ENCODE results near the gene PCDHGA11.
A peak's percentile ranks its signal among the peaks of the same experiment; 100 is the strongest.
"Not testable (repeated sequence)": the region's sequence is repeated elsewhere in the genome, so short reads cannot be mapped to it uniquely, and the experiment has no call there.

The PCDHGA11 gene

GRCh38 chr5:141422742-141423291, 2.0 kb downstream of the PCDHGA11 start:
- no peak for DNase-seq (ENCODE audit: low read depth)

DNA sequence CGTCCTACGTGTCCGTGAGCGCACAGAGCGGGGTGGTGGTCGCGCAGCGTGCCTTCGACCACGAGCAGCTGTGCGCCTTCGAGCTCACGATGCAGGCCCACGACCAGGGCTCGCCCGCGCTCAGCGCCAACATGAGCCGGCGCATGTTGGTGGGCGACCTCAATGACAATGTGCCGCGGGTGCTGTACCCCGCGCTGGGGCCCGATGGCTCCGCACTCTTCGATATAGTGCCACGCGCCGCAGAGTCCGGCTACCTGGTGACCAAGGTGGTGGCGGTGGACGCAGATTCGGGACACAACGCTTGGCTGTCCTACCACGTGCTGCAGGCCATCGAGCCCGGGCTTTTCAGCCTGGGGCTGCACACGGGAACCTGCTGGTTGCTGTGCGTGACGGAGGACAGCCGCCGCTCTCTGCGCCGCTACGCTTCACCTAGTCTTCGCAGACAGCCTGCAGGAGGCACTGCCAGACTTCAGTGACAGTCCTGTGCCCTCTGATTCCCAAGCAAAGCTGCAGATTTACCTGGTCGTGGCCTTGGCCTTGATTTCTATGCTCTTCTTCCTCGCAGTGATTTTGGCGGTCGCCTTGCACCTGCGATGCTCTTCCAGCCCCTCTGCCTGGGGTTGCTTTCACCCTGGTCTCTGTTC, 7.1 kb downstream of the PCDHGA11 start:
- no peak for DNase-seq (ENCODE audit: low read depth)
- no peak overlapping the region for H3K4me3 ChIP-seq (ENCODE audit: low read depth, low read length)

More at GRCh38 chr5:141422742-141423291, 2.0 kb downstream of the PCDHGA11 start:
- no peak overlapping the region for H3K4me3 ChIP-seq (ENCODE audit: low read depth, low read length)

GRCh38 chr5:141430332-141431113, 9.7 kb downstream of the PCDHGA11 start, which contains the start of gene PCDHGA12:
TSS of gene PCDHGA12 (plus strand) at chr5:141430507. CDS start at chr5:141430760, 253 bp downstream.
- peak within 1 kb of the TSS; percentile 37 for H3K4me3 ChIP-seq (ENCODE audit: low read depth, low read length)
- peak; percentile 85 for DNase-seq (ENCODE audit: low read depth)

DNA sequence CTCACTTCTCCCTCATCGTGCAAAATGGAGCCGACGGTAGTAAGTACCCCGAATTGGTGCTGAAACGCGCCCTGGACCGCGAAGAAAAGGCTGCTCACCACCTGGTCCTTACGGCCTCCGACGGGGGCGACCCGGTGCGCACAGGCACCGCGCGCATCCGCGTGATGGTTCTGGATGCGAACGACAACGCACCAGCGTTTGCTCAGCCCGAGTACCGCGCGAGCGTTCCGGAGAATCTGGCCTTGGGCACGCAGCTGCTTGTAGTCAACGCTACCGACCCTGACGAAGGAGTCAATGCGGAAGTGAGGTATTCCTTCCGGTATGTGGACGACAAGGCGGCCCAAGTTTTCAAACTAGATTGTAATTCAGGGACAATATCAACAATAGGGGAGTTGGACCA, 10.4 kb downstream of the PCDHGA11 start:
- no peak for DNase-seq (ENCODE audit: low read depth)
- peak overlapping the region; percentile 37 for H3K4me3 ChIP-seq (ENCODE audit: low read depth, low read length)

- DNase-seq (ENCODE audit: low read depth); H3K4me3 ChIP-seq (ENCODE audit: low read depth, low read length): not testable (repeated sequence)
Measured at GRCh38 chr5:141432308-141432707, 11.5 kb downstream of the PCDHGA11 start.

DNA sequence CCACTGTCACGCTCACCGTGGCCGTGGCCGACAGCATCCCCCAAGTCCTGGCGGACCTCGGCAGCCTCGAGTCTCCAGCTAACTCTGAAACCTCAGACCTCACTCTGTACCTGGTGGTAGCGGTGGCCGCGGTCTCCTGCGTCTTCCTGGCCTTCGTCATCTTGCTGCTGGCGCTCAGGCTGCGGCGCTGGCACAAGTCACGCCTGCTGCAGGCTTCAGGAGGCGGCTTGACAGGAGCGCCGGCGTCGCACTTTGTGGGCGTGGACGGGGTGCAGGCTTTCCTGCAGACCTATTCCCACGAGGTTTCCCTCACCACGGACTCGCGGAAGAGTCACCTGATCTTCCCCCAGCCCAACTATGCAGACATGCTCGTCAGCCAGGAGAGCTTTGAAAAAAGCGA, 11.9 kb downstream of the PCDHGA11 start:
- not testable (repeated sequence) for H3K4me3 ChIP-seq (ENCODE audit: low read depth, low read length); DNase-seq (ENCODE audit: low read depth)

- DNase-seq (ENCODE audit: low read depth) = no peak
- no peak overlapping the region for H3K4me3 ChIP-seq (ENCODE audit: low read depth, low read length)
Measured at GRCh38 chr5:141434006-141434405, 13.2 kb downstream of the PCDHGA11 start.

DNA sequence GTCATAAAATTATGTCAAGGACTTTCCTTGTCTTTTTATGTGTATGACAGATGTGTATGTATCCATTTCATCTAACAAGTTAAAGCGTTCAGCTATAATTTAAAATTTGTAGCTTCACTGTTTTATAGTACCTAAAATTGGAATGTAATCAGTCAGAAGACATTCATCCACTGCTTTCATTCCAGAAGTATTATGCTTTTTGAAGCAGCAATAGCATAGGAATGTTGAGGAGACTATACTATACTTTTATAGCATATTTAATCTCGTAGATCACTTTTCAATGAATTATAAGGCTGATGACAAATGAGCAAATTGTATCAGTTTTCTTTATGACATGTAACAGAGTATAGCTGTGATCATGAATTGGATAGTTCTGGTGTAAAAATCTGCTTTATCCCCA, 16.4 kb downstream of the PCDHGA11 start:
- no peak overlapping the region for H3K4me3 ChIP-seq (ENCODE audit: low read depth, low read length)
- DNase-seq (ENCODE audit: low read depth) = no peak

DNA sequence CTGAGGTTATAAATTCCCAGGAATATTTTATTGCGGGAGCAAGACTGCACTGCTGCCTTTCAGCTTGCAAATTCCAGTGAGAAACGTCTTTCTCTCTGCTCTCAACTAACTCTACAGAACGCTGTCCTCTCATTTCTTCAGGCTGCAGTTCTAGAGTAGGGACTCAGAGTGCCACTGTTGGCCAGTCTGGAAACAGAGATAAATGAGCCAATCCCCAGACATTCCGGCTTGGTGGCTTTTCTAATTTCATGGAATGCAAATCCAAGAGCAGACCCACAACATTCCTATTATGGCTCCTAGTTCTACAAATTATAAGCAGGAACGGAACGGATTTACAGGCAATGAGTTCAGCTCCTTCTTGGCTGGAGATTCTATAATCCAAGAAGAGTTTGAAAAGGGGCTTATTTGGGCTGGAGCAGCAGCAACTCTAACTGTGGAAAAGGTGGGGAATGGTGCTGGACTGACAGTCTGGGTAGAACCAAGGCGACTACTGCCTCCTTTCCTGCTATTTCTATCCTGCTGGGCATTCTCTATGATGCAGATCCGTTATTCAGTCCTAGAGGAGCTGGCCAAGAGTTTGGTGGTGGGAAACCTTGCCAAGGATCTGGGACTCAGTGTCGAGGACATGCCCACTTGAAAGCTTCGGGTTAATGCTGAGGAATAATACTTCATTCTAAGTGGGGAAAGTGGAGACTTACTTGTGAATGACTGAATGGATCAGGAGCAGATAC, 18.7 kb downstream of the PCDHGA11 start:
- no peak for DNase-seq (ENCODE audit: low read depth)
- H3K4me3 ChIP-seq (ENCODE audit: low read depth, low read length) = no peak overlapping the region

- no peak overlapping the region for H3K4me3 ChIP-seq (ENCODE audit: low read depth, low read length)
- no peak for DNase-seq (ENCODE audit: low read depth)
Measured at GRCh38 chr5:141440341-141440740, 19.5 kb downstream of the PCDHGA11 start.

DNA sequence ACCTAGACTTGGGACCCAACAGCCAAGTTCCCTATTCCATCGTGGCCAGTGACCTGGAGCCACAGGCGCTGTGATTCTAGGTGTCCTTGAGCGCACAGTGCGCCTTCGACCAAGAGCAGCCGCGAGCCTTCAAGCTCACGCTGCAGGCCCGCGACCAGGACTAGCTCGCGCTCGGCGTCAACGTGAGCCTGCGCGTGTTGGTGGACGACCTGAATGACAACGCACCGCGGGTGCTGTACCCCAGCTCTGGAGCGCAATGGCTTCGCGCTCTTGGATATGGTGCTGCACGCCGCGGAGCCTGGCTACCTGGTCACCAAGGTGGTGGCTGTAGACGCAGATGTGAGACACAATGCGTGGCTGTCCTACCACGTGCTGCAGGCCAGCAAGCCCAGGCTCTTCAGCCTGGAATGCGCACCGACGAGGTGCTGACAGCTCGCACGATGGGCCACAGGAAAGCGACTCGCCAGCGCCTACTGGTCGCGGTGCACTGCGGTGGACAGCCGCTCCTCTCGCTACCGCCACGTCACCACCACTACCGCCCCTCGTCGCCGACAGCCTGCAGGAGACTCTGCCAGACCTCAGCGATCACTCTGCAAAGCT, 20.8 kb downstream of the PCDHGA11 start:
- no peak for DNase-seq (ENCODE audit: low read depth)
- H3K4me3 ChIP-seq (ENCODE audit: low read depth, low read length) = no peak overlapping the region

DNA sequence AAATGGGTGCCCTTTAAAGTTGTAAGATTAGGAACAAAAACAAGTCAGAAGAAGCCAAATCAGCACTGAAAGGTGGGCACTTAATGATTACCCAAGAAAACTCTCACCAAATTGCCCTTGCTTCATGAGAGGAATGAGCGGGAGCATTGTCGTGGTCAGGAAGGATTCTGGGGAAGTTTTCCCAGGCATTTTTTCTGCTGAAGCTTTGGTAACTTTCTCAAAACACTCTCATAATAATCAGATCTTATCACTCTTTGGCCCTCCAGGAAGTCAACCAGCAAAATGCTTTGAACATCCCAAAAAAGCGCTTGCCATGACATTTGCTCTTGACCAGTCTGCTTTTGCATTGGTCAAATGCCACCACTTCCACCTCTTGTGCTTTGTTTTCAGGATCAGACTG, 44.5 kb downstream of the PCDHGA11 start:
- H3K4me3 ChIP-seq (ENCODE audit: low read depth, low read length) = no peak overlapping the region
- no peak for DNase-seq (ENCODE audit: low read depth)
